NCI-H146 treated with DMSO at 0.1 percent for 48 hours (cell line): ENCODE results near the gene MAPK8IP2.
"Not testable (repeated sequence)": the region's sequence is repeated elsewhere in the genome, so short reads cannot be mapped to it uniquely, and the experiment has no call there.

Experiments
- DNase-seq: peaks from one replicate; lab custom pipeline; 2025; ENCODE audit not compliant: unreplicated experiment; lab: John Stamatoyannopoulos, UW

The MAPK8IP2 gene

GRCh38 chr22:50633771-50634170 is 33.2 kb downstream of the MAPK8IP2 start:
- DNase-seq = no peak

- no peak for DNase-seq
These were observed 35.0 kb downstream of the MAPK8IP2 start for GRCh38 chr22:50635591-50635990.

GRCh38 chr22:50640296-50640695 is 39.7 kb downstream of the MAPK8IP2 start:
- DNase-seq = not testable (repeated sequence)

GRCh38 chr22:50640857-50641647 is 40.5 kb downstream of the MAPK8IP2 start:
- no peak for DNase-seq

- no peak for DNase-seq
These were observed 41.4 kb downstream of the MAPK8IP2 start for GRCh38 chr22:50641696-50642607.

GRCh38 chr22:50643021-50643820 is 42.6 kb downstream of the MAPK8IP2 start:
- not testable (repeated sequence) for DNase-seq

GRCh38 chr22:50643821-50644101 is 43.2 kb downstream of the MAPK8IP2 start:
- DNase-seq = not testable (repeated sequence)

GRCh38 chr22:50653256-50653655 is 52.7 kb downstream of the MAPK8IP2 start:
- no peak for DNase-seq

- DNase-seq = not testable (repeated sequence)
These were observed 54.1 kb downstream of the MAPK8IP2 start for GRCh38 chr22:50654664-50655063.

- DNase-seq = no peak
These were observed 55.8 kb downstream of the MAPK8IP2 start for GRCh38 chr22:50656122-50657070.

- no peak for DNase-seq
These were observed 57.3 kb downstream of the MAPK8IP2 start for GRCh38 chr22:50657925-50658324.

GRCh38 chr22:50659711-50660110 is 59.1 kb downstream of the MAPK8IP2 start:
- not testable (repeated sequence) for DNase-seq

GRCh38 chr22:50660306-50660705 is 59.7 kb downstream of the MAPK8IP2 start:
- no peak for DNase-seq
